Mesodermal cell (in vitro differentiated cells): ENCODE data around the gene ZDHHC7.

ENCODE experiments used
- H3K27ac ChIP-seq: 2 replicates; pipeline ENCODE4 v1.7.0; 2013; ENCODE audit warnings: mild to moderate bottlenecking, low read depth, low read length, moderate library complexity; ENCODE audit not compliant: severe bottlenecking
- H3K36me3 ChIP-seq: 2 replicates; pipeline ENCODE4 v1.7.1; 2013; ENCODE audit warnings: mild to moderate bottlenecking, low read length, moderate library complexity; ENCODE audit not compliant: control insufficient read depth, insufficient read depth
- H3K4me1 ChIP-seq: one replicate; pipeline ENCODE4 v1.7.1; 2013; ENCODE audit warnings: mild to moderate bottlenecking, low read length; ENCODE audit not compliant: insufficient read depth, control insufficient read depth, poor library complexity, severe bottlenecking
- H3K4me3 ChIP-seq: 2 replicates; pipeline ENCODE4 v1.7.0; 2013; ENCODE audit warnings: low read length, control low read depth, mild to moderate bottlenecking; ENCODE audit not compliant: insufficient read depth, poor library complexity, severe bottlenecking; ENCODE audit errors: extremely low read depth
- H3K9me3 ChIP-seq: 2 replicates; pipeline ENCODE4 v1.7.1; 2013; ENCODE audit warnings: mild to moderate bottlenecking, low read length, moderate library complexity; ENCODE audit not compliant: control insufficient read depth
- WGBS, 2 experiments: methylation state at CpG; one replicate each; pipeline ENCODE4 v1.1.5; 2013; ENCODE audit warnings: missing lambda C conversion rate in 2 of 2; ENCODE audit not compliant: insufficient coverage in 2 of 2; 5-methylcytosine and 5-hydroxymethylcytosine counted together

Gene ZDHHC7

DNA sequence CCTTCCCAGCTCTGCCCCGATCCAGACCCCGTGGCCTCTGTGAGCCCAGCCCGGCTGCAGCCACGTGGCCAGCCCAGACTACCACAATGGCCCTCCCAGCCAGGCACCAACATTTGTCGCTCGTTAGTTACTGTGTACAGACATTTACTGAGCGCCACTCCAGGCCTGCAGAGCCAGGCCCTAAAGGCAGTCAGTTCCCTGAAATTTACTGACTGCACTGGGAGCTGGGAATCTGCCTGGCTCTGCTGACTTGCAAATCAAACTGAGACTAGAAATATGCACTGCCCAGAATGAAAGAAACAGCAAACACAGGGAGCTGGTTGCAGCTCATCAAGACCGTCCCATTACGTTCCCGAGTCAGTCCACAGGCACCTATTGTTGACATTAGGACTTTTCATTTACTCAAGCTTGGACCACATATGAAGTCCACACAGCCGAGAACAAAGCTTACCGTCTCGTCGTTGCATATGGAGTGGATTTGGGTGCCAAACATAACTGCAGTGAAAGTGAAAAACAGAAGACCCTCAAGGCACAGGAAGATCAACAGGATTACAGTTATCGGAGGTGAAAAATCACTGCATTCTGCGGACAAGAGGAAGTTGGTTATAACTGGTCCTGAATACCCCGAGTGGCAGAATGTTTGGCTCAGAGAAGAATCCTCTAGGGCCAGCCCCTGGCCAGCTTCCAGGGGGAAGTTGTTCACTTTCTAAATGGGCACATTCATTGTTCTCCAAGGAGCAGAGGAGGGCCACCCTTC is 34.5 kb downstream of the ZDHHC7 start:
- Histone ChIP-seq H3K4me1 (no peaks in the 10 kb centered on the region), H3K36me3 (peaks cover 80% of the 10 kb centered on the region), H3K27ac (no peak overlapping the region), H3K4me3 (no peak overlapping the region), H3K9me3 (no peaks in the 10 kb centered on the region)
- WGBS, 2 experiments = 96 to 97% methylated on average over 14 of the region's 17 CpGs

DNA sequence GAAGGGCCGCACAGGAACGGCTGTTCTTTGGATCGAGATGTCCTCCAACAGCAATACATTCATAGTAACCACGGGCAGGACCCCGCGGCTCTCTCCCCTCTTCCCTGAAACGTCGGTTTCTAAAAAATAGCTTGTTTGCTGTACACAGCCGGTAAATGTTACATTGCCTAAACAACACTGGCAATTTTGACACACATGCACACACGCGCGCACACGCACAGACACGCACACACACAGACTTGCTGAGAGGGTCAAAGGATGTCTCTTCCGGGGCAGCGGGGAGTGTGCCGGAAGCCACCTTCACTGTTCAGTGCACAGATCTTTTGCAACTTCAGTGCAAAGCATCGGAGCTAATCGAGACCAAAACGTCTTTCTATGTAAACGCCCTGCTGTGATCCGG is 35.8 kb downstream of the ZDHHC7 start:
- WGBS, 2 experiments = 96 to 98% methylated on average over 20 to 22 of the region's 22 CpGs
- Histone ChIP-seq H3K9me3 (no peaks in the 10 kb centered on the region), H3K27ac (no peak overlapping the region), H3K4me3 (no peak overlapping the region), H3K4me1 (no peaks in the 10 kb centered on the region), H3K36me3 (peaks cover 67% of the 10 kb centered on the region)

DNA sequence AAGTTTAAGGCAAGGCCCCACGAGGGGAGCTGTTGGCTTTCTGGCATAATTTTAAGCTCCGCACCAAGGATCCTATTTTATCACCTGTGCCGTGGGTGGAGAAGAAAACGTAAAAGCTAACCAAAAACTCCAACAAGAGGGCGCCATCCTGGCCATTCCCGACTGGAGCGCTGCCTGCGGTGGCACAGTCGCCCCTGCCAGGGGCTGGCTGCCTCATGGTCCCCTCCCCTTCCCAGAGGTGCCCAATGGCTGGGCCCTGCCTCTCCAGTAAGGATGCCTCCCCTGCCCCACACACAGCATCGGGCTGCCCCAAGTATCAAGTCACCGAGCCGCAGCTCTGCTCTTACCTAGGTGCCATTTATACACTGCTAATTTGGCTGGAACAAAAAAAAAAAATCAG is 36.3 kb downstream of the ZDHHC7 start:
- peaks cover 62% of the 10 kb centered on the region for H3K36me3 ChIP-seq
- H3K9me3 ChIP-seq = no peaks in the 10 kb centered on the region
- no peaks in the 10 kb centered on the region for H3K4me1 ChIP-seq
- WGBS, 2 experiments = 93 to 94% methylated on average over 11 to 12 of the region's 12 CpGs
- H3K4me3 ChIP-seq = no peak overlapping the region
- no peak overlapping the region for H3K27ac ChIP-seq

DNA sequence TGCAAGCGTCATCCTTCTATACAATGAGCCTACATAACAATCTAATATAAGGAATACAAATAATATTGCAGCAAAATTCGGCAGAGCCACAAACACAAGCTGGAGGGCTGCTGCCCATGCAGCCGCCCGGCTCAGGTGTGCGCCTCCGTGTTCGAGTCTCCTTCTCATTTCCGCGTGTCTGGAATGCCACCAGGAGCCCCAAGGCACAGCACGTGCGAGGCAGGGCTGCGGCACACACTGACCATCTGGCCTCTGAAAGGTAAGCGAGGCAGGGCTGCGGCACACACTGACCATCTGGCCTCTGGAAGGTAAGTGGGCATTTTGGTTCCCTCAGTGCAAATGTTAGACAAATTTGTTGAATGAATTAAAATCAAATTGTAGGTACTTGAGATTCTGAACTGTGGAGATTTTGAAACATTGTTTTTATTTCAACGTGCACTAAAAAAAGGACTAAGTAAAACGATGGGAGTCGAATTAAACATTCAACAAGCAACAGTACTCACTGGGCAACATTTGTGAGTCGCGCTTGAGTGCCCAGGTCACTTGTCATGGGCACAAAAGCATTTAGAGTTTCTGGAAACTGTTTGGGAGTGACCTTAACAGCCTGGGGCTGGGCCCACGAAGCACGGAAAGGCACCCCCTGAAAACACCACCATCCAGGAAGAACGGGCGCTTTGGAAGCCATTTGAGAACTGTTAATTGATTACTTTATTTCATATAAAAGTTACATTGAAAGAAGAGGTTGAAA is 37.4 kb downstream of the ZDHHC7 start:
- no peaks in the 10 kb centered on the region for H3K9me3 ChIP-seq
- H3K4me3 ChIP-seq = no peak overlapping the region
- H3K4me1 ChIP-seq = no peaks in the 10 kb centered on the region
- H3K36me3 ChIP-seq = peaks cover 51% of the 10 kb centered on the region
- H3K27ac ChIP-seq = no peak overlapping the region
- WGBS, 2 experiments = 93 to 97% methylated on average over 18 of the region's 23 CpGs

DNA sequence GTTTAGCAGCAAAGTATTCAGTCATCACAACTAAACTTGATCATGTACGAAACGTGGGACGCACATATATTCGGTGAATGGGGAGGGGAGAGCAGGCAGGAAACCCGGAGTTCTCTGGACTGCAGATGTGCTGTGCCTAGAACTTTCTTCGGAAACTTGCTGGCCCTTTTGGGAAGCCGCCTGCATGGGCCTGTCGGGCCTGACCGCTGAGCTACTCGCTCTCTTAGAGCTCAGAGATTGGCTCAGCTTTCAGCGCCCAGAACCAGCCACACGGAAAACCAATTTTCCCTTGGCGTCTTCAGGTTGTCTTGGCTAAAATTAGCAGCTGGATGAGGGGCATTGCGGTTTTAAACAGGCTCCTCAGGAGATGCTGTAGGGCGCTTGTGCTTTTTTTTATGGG is 38.1 kb downstream of the ZDHHC7 start:
- peaks cover 45% of the 10 kb centered on the region for H3K36me3 ChIP-seq
- 89 to 96% methylated on average over 15 of the region's 15 CpGs for WGBS, 2 experiments

DNA sequence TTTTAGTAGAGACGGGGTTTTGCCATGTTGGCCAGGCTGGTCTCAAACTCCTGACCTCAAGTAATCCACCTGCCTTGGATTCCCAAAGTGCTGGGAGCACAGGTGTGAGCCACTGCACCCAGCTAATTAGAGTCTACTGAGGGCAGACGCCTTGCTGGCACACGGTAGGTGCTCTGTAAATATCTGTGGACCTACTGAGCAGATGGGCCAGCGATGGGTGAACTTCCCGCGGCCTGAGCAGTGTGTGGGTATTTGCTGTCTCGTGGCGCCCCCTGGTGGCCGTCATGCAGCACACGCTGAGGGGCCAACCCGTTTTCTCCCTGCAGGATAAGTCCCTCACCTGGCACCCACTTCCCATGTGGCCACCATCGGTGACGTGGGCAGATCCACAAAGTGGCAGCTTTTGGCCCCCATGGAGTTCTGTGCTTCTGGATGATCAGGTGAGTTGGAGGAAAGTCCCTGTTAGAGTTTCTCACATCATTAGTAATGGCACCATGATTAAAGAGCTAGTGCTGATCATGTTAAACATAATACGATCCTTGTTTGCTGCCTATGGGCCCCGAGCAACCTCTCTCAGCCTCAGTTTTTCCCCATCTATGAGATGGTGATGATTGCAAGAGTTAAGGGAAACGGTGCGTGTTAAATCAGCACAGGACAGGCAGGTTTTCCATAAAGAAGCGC is 40.7 kb downstream of the ZDHHC7 start:
- Histone ChIP-seq H3K4me1 (no peaks in the 10 kb centered on the region), H3K9me3 (no peaks in the 10 kb centered on the region), H3K36me3 (peaks cover 19% of the 10 kb centered on the region), H3K4me3 (no peak overlapping the region), H3K27ac (no peak overlapping the region)
- WGBS, 2 experiments = 27 to 35% methylated on average over 14 to 16 of the region's 18 CpGs

More for the DNA sequence above, 38.1 kb downstream of the ZDHHC7 start:
- Histone ChIP-seq H3K9me3 (no peaks in the 10 kb centered on the region), H3K27ac (no peak overlapping the region), H3K4me3 (no peak overlapping the region), H3K4me1 (no peaks in the 10 kb centered on the region)

DNA sequence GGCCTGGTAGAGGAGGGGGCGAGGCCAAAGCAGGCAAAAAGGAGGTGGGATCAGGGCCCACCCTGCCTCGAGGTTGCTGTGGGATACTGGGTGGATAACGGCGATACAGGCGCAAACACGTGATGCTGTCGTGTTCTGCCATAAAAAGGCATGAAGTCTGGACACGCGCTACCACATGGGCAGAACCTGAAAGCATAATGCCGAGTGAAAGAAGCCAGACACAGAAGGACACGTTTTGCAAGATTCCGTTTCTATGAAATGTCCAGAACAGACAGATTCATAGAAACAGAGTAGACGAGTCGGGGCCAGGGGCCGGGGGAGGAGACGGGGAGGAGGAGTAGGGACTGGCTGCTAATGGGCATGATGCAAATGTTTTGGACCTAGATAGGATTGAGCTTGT is 43.5 kb downstream of the ZDHHC7 start:
- no peaks in the 10 kb centered on the region for H3K36me3 ChIP-seq
- no peaks in the 10 kb centered on the region for H3K4me1 ChIP-seq
- WGBS, 2 experiments = 93 to 94% methylated on average over 12 to 16 of the region's 16 CpGs
- no peak overlapping the region for H3K4me3 ChIP-seq
- no peak overlapping the region for H3K27ac ChIP-seq
- no peaks in the 10 kb centered on the region for H3K9me3 ChIP-seq

DNA sequence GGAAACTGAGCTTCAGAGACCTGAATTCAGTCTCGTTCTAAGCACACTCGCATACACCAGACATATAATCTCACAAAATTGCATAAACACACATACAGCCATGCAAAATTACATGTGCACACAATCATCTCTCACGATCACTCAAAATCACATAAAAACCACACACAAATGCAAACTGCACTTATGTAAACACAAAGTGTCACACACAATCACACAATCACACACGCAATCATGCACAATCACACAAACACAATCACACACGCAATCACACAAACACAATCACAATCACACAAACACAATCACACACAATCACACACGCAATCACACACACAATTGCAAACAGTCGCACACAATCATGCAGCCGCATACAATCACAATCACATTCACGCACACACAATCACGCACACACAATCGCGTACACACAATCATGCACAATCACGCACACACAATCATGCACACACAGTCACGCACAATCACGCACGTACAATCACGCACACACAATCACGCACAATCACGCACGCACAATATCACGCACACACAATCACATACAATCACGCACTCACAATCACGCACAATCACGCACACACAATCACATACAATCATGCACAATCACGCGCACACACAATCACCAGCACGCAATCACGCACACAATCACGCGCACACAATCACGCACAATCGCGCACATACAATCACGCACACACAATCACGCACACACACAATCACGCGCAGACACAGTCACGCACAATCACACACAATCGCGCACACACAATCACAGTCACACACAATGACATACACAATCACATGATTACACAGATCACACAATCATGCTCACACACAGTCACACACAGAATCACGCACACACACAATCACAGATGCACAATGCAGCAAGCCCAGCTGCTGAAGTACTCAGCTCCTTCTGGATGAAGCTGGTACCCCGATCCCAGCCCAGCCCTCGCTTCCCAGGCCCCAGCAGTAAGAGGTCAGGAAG is 45.6 kb downstream of the ZDHHC7 start:
- H3K4me3 ChIP-seq = no peak overlapping the region
- no peaks in the 10 kb centered on the region for H3K36me3 ChIP-seq
- WGBS, 2 experiments = 89 to 91% methylated on average over 39 to 43 of the region's 43 CpGs

DNA sequence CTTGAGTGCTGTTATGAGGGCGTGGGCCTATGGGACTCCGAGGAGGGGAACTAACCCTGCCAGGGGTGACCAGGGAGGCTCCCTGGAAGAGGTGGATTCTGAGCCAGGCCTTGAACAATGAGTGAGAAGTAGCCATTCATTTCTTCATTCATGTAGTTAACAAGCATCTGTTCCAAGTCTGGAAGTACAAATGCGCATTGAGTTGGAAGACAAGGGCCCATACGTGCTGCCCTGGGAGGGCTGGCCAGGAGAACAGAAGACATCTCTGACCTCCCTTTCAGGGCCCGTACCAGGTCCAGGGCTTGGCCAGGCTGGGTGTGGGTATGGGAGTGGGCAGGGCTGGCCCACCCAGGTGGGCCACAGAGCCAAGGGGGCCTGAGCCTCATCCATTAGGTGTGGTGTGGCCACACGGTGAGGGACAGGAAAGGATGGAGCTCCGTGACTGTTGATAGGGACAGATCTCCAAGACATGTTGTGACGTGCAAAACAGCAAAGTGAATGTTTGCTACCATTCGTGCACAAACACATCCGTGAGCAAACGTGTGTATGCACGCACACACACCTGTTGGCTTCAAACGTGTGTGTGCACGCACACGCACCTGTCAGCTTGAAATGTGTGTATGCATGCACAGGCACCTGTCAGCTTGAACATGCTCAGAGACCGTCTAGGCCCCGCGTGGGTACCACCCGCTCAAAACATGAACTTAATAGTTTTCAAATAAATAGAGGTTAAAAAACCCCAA is 46.8 kb downstream of the ZDHHC7 start:
- Histone ChIP-seq H3K9me3 (no peaks in the 10 kb centered on the region), H3K4me1 (no peaks in the 10 kb centered on the region), H3K36me3 (no peaks in the 10 kb centered on the region), H3K4me3 (no peak overlapping the region), H3K27ac (no peak overlapping the region)
- 93 to 94% methylated on average over 14 to 15 of the region's 19 CpGs for WGBS, 2 experiments

More for the DNA sequence above, 45.6 kb downstream of the ZDHHC7 start:
- Histone ChIP-seq H3K27ac (no peak overlapping the region), H3K4me1 (no peaks in the 10 kb centered on the region), H3K9me3 (no peaks in the 10 kb centered on the region)
